Progenitor cell of endocrine pancreas (in vitro differentiated cells): ENCODE data around the gene OR8H1. TPM values are rescaled to one million over a fixed set of nuclear protein-coding genes. Genes with fewer than 3 reads are reported as not detected.

Source experiments
- DNase-seq: peaks from one replicate; pipeline ENCODE4 v3.0.0; 2021; ENCODE audit warnings: low spot score; ENCODE audit not compliant: unreplicated experiment
- H3K27ac Mint-ChIP-seq: 2 replicates; pipeline ENCODE4 v1.8.0; 2021; ENCODE audit warnings: mild to moderate bottlenecking, moderate library complexity, mixed read lengths
- H3K27me3 Mint-ChIP-seq: 2 replicates; pipeline ENCODE4 v1.8.0; 2021; ENCODE audit warnings: mixed read lengths
- H3K36me3 Mint-ChIP-seq: 2 replicates; pipeline ENCODE4 v1.8.0; 2022; ENCODE audit warnings: mixed read lengths; ENCODE audit not compliant: insufficient read depth
- H3K4me1 Mint-ChIP-seq: 2 replicates; pipeline ENCODE4 v1.8.0; 2021; ENCODE audit warnings: low read depth, mixed read lengths
- H3K4me3 Mint-ChIP-seq: 2 replicates; pipeline ENCODE4 v1.8.0; 2021; ENCODE audit warnings: low read depth, mild to moderate bottlenecking, moderate library complexity, mixed read lengths
- H3K9me3 Mint-ChIP-seq: 2 replicates; pipeline ENCODE4 v1.8.0; 2021; ENCODE audit warnings: low read depth, mixed read lengths
- CTCF ChIP-seq: fragments of 200-600 bp; sonication (generic); IDR thresholded peaks from one replicate; pipeline ENCODE4 v1.5.0; 2021; ENCODE audit warnings: antibody characterized with exemption, mild to moderate bottlenecking; ENCODE audit not compliant: unreplicated experiment
- total RNA-seq: library from RNA; stranded (reverse); gene quantifications from 2 replicates; pipeline ENCODE4 v1.2.1, GENCODE V29; 2021

The OR8H1 gene
- total RNA-seq, 1 donor from 2014 or later: not detected

- peaks cover 11% of the 10 kb centered on the region for H3K9me3 Mint-ChIP-seq
- no peaks in the 10 kb centered on the region for H3K4me1 Mint-ChIP-seq
- DNase-seq: no peak
- no peak overlapping the region for H3K4me3 Mint-ChIP-seq
- H3K27me3 Mint-ChIP-seq: no peaks in the 10 kb centered on the region
- H3K27ac Mint-ChIP-seq: no peak overlapping the region
- no peaks in the 10 kb centered on the region for H3K36me3 Mint-ChIP-seq
- no peak for TF ChIP-seq CTCF
Observed at GRCh38 chr11:56307836-56308235, 15.8 kb upstream of the OR8H1 start.

GRCh38 chr11:56296898-56297297 lies 4.8 kb upstream of the OR8H1 start:
- no peaks in the 10 kb centered on the region for H3K4me1 Mint-ChIP-seq
- no peaks in the 10 kb centered on the region for H3K9me3 Mint-ChIP-seq
- no peaks in the 10 kb centered on the region for H3K27me3 Mint-ChIP-seq
- no peak for DNase-seq
- no peaks in the 10 kb centered on the region for H3K36me3 Mint-ChIP-seq
- H3K4me3 Mint-ChIP-seq: no peak overlapping the region
- H3K27ac Mint-ChIP-seq: no peak overlapping the region
- no peak for TF ChIP-seq CTCF

DNA sequence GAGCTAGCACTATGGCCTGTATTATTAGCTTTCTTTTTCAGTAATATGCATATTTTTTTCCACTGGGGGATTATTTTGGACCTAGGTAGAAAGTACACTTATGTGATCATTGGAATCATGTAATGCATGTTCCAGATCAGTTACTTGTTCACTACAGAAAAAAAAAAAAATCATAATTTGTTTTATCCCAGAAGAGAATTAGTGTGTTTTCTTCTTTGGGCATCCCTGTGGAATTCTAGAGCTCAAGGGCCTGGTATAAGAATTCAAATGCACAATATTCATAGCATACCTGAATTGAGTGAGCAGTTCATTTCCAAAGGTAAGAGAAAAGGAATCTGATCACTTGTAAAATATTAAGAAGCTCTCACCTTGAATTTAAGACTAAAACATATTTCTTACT lies 18.2 kb downstream of the OR8H1 start, which contains the start of gene OR5T1:
Gene OR5T1, plus strand, starts transcription at position 301 of the 400 bp plus-strand sequence. CDS start 1,485 bp downstream, outside the sequence.
- Mint-ChIP-seq H3K9me3 (peaks cover 19% of the 10 kb centered on the region), H3K4me1 (peaks cover 2% of the 10 kb centered on the region), H3K36me3 (no peaks in the 10 kb centered on the region), H3K27me3 (no peaks in the 10 kb centered on the region), H3K27ac (no peak within 1 kb of the TSS), H3K4me3 (no peak within 1 kb of the TSS)
- DNase-seq: no peak
- TF ChIP-seq CTCF: no peak

GRCh38 chr11:56271092-56271491 lies 21.0 kb downstream of the OR8H1 start:
- peaks cover 2% of the 10 kb centered on the region for H3K4me1 Mint-ChIP-seq
- H3K9me3 Mint-ChIP-seq: peaks cover 23% of the 10 kb centered on the region
- peaks cover 7% of the 10 kb centered on the region for H3K36me3 Mint-ChIP-seq
- H3K27me3 Mint-ChIP-seq: no peaks in the 10 kb centered on the region
- H3K27ac Mint-ChIP-seq: no peak overlapping the region
- DNase-seq: no peak
- H3K4me3 Mint-ChIP-seq: no peak overlapping the region
- no peak for TF ChIP-seq CTCF

DNA sequence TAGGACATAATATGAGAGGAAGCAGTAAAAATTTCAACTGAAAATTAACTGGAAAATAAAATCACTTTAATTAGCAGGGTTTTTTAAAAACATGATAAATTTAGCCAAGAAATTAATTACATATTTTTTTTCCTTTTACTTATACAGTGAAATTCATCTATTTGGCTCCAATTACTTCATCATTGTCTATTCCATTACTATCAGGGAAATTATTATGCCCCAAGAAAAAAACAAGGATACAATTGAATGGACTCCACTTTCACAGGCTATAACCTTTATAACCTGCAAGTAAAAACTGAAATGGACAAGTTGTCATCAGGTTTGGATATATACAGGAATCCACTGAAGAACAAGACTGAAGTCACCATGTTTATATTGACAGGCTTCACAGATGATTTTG lies 40.1 kb downstream of the OR8H1 start, which contains the start of gene OR5T3:
Gene OR5T3, plus strand, starts transcription at position 301 of the 400 bp plus-strand sequence. Its CDS starts 0 bp downstream, at position 301.
- Mint-ChIP-seq H3K27me3 (no peaks in the 10 kb centered on the region), H3K36me3 (peaks cover 5% of the 10 kb centered on the region), H3K27ac (no peak within 1 kb of the TSS), H3K9me3 (peaks cover 12% of the 10 kb centered on the region), H3K4me1 (peaks cover 28% of the 10 kb centered on the region), H3K4me3 (no peak within 1 kb of the TSS)
- DNase-seq: no peak
- TF ChIP-seq CTCF: no peak

Other genes starting within 250 kb of the OR8H1 start
- not detected in 2 replicates for gene OR8I2, start 198.9 kb downstream of the OR8H1 start, total RNA-seq
- not detected in 2 replicates for gene OR8H2, start 188.6 kb downstream of the OR8H1 start, total RNA-seq
- gene OR8H3, start 169.9 kb downstream of the OR8H1 start, total RNA-seq: not detected in 2 replicates
- gene OR8J3, start 152.1 kb downstream of the OR8H1 start, total RNA-seq: not detected in 2 replicates
- not detected in 2 replicates for gene OR8K5, start 131.9 kb downstream of the OR8H1 start, total RNA-seq
- not detected in 2 replicates for gene OR5J2, start 115.6 kb downstream of the OR8H1 start, total RNA-seq
- not detected in 2 replicates for gene OR5T2, start 58.0 kb downstream of the OR8H1 start, total RNA-seq
- gene OR5T3, start 40.0 kb downstream of the OR8H1 start, total RNA-seq: not detected in 2 replicates
- gene OR5T1, start 18.1 kb downstream of the OR8H1 start, total RNA-seq: not detected in 2 replicates
- gene OR8K3, start 22.9 kb upstream of the OR8H1 start, total RNA-seq: not detected in 2 replicates
- not detected in 2 replicates for gene OR8K1, start 53.8 kb upstream of the OR8H1 start, total RNA-seq
- gene OR8J1, start 62.0 kb upstream of the OR8H1 start, total RNA-seq: not detected in 2 replicates
- not detected in 2 replicates for gene OR8U1, start 83.4 kb upstream of the OR8H1 start, total RNA-seq
- gene OR5AL1, start 120.4 kb upstream of the OR8H1 start, total RNA-seq: not detected in 2 replicates
- gene OR5M3, start 181.1 kb upstream of the OR8H1 start, total RNA-seq: not detected in 2 replicates
- not detected in 2 replicates for gene OR5M8, start 199.1 kb upstream of the OR8H1 start, total RNA-seq